Activated naive CD8-positive, alpha-beta T cell treated with anti-CD3 and anti-CD28 coated beads for 36 hours (primary cell): ENCODE data around the gene IDI1. TPM values are rescaled to one million over a fixed set of nuclear protein-coding genes. Genes with fewer than 3 reads are reported as not detected.
A peak's percentile ranks its signal among the peaks of the same experiment; 100 is the strongest.

Source experiments
- DNase-seq: peaks from one replicate; pipeline ENCODE4 v3.0.0; 2021
- H3K27ac Mint-ChIP-seq: one replicate; pipeline ENCODE4 v1.8.0; 2022; ENCODE audit warnings: mild to moderate bottlenecking, moderate library complexity, mixed read lengths
- H3K27me3 Mint-ChIP-seq: one replicate; pipeline ENCODE4 v1.8.0; 2022; ENCODE audit warnings: mild to moderate bottlenecking, mixed read lengths
- H3K36me3 Mint-ChIP-seq: one replicate; pipeline ENCODE4 v1.8.0; 2021; ENCODE audit warnings: mild to moderate bottlenecking, mixed read lengths
- H3K4me1 Mint-ChIP-seq: one replicate; pipeline ENCODE4 v1.8.0; 2021; ENCODE audit warnings: mixed read lengths
- H3K4me3 Mint-ChIP-seq: one replicate; pipeline ENCODE4 v1.8.0; 2022; ENCODE audit warnings: mild to moderate bottlenecking, moderate library complexity, mixed read lengths
- H3K9me3 Mint-ChIP-seq: one replicate; pipeline ENCODE4 v1.8.0; 2022; ENCODE audit warnings: mixed read lengths
- total RNA-seq, 2 experiments: library from RNA; stranded (reverse); gene quantifications; one replicate each; pipeline ENCODE4 v1.2.3, GENCODE V29; 2021

Gene IDI1
- 10 to 100 TPM; 68.1 to 68.7 TPM for total RNA-seq

GRCh38 chr10:1048732-1049424, at the start of gene IDI1:
IDI1 (minus strand) TSS chr10:1049119; CDS start chr10:1049003, 116 bp downstream.
- Mint-ChIP-seq H3K36me3 (peaks cover 59% of the 10 kb centered on the region), H3K4me1 (peaks cover 57% of the 10 kb centered on the region), H3K27me3 (no peaks in the 10 kb centered on the region), H3K4me3 (peak within 1 kb of the TSS; percentile 97), H3K27ac (peak within 1 kb of the TSS; percentile 96), H3K9me3 (peaks cover 2% of the 10 kb centered on the region)
- peak; percentile 98 for DNase-seq

GRCh38 chr10:1097436-1097835, 48.5 kb upstream of the IDI1 start:
- DNase-seq: no peak

GRCh38 chr10:1096287-1096889, 47.5 kb upstream of the IDI1 start:
- Mint-ChIP-seq H3K27ac (no peak overlapping the region), H3K4me1 (peaks cover 13% of the 10 kb centered on the region), H3K9me3 (no peaks in the 10 kb centered on the region), H3K36me3 (peaks cover 9% of the 10 kb centered on the region), H3K27me3 (no peaks in the 10 kb centered on the region), H3K4me3 (no peak overlapping the region)
- no peak for DNase-seq

More at GRCh38 chr10:1097436-1097835, 48.5 kb upstream of the IDI1 start:
- no peaks in the 10 kb centered on the region for H3K27me3 Mint-ChIP-seq
- no peaks in the 10 kb centered on the region for H3K9me3 Mint-ChIP-seq
- no peak overlapping the region for H3K4me3 Mint-ChIP-seq
- H3K27ac Mint-ChIP-seq: no peak overlapping the region
- peaks cover 19% of the 10 kb centered on the region for H3K36me3 Mint-ChIP-seq
- peaks cover 23% of the 10 kb centered on the region for H3K4me1 Mint-ChIP-seq

GRCh38 chr10:1095498-1095897, 46.6 kb upstream of the IDI1 start:
- Mint-ChIP-seq H3K27me3 (no peaks in the 10 kb centered on the region), H3K4me3 (no peak overlapping the region), H3K27ac (no peak overlapping the region), H3K4me1 (peaks cover 10% of the 10 kb centered on the region), H3K9me3 (no peaks in the 10 kb centered on the region), H3K36me3 (peaks cover 9% of the 10 kb centered on the region)
- DNase-seq: no peak

GRCh38 chr10:1094112-1095057, 45.5 kb upstream of the IDI1 start:
- H3K9me3 Mint-ChIP-seq: no peaks in the 10 kb centered on the region
- DNase-seq: peak; percentile 73
- H3K27ac Mint-ChIP-seq: no peak overlapping the region
- H3K4me1 Mint-ChIP-seq: peaks cover 2% of the 10 kb centered on the region
- no peaks in the 10 kb centered on the region for H3K27me3 Mint-ChIP-seq
- H3K4me3 Mint-ChIP-seq: no peak overlapping the region
- H3K36me3 Mint-ChIP-seq: peaks cover 11% of the 10 kb centered on the region

GRCh38 chr10:1093696-1094095, 44.8 kb upstream of the IDI1 start:
- Mint-ChIP-seq H3K27ac (no peak overlapping the region), H3K27me3 (no peaks in the 10 kb centered on the region), H3K4me3 (no peak overlapping the region)

GRCh38 chr10:1090696-1091095, 41.8 kb upstream of the IDI1 start:
- H3K9me3 Mint-ChIP-seq: no peaks in the 10 kb centered on the region
- H3K4me3 Mint-ChIP-seq: no peak overlapping the region

More at GRCh38 chr10:1093696-1094095, 44.8 kb upstream of the IDI1 start:
- Mint-ChIP-seq H3K4me1 (no peaks in the 10 kb centered on the region), H3K36me3 (peaks cover 11% of the 10 kb centered on the region), H3K9me3 (no peaks in the 10 kb centered on the region)
- DNase-seq: no peak

DNA sequence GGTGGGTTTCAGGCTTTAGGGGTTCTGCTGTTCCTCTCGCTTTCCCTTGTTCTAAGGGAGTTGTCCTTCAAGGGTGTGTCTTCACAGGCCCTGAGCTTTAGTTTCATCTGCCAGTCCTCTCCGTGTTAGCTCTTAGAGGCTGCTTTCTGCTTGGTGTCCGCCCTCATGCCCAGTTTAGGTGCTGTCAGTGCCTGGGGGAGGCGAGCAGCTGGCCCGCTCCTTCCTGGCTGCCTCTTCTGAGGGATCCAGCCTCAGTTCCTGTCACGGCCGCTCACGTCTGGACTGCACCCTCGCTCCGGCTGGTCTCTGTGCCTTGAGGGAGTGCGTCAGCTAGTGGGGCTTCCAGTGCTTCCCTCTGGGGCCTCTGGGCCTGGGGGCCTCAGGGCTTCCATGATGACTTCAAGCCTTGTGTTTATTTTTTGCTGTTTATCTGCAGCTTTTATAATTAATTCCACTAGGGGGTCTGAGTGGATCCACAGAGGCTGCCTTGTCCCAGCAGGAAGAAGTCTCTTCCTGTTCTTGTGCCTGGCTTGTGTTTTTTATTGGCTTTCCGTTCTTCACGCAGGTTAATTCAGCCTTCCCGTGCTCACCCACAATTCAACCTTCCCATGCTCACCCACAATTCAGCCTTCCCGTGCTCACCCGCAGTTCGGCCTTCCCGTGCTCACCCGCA, 40.2 kb upstream of the IDI1 start:
- Mint-ChIP-seq H3K27ac (peak overlapping the region; percentile 0), H3K4me1 (peaks cover 9% of the 10 kb centered on the region), H3K4me3 (no peak overlapping the region), H3K36me3 (peaks cover 18% of the 10 kb centered on the region), H3K9me3 (no peaks in the 10 kb centered on the region), H3K27me3 (no peaks in the 10 kb centered on the region)
- DNase-seq: no peak

More at GRCh38 chr10:1090696-1091095, 41.8 kb upstream of the IDI1 start:
- Mint-ChIP-seq H3K36me3 (peaks cover 14% of the 10 kb centered on the region), H3K27me3 (no peaks in the 10 kb centered on the region), H3K27ac (no peak overlapping the region), H3K4me1 (peaks cover 9% of the 10 kb centered on the region)
- DNase-seq: no peak

GRCh38 chr10:1086787-1087186, 37.9 kb upstream of the IDI1 start:
- no peaks in the 10 kb centered on the region for H3K9me3 Mint-ChIP-seq
- H3K27ac Mint-ChIP-seq: no peak overlapping the region
- peaks cover 20% of the 10 kb centered on the region for H3K36me3 Mint-ChIP-seq
- H3K4me1 Mint-ChIP-seq: peaks cover 9% of the 10 kb centered on the region
- no peaks in the 10 kb centered on the region for H3K27me3 Mint-ChIP-seq
- no peak overlapping the region for H3K4me3 Mint-ChIP-seq
- no peak for DNase-seq

DNA sequence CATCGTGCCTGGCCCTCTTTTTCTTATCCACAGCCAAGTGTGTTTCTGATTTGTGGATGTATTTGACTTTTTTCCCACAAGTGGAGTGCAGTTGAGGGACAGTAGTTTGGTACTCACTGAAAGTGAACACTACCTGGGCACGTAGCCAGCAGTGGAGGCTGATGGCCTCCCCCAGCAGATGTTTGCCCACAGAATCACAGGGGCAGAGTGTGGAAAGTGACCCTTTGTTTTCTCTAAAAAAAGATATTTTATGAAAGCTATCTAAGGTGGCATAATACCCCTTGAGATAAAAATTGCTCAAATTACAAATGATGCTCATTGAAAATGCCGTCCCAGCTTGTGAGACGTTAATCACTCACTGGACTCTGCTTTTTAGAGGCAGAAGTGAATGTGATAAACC, 36.3 kb upstream of the IDI1 start:
- no peak overlapping the region for H3K27ac Mint-ChIP-seq
- H3K4me1 Mint-ChIP-seq: peaks cover 9% of the 10 kb centered on the region

DNA sequence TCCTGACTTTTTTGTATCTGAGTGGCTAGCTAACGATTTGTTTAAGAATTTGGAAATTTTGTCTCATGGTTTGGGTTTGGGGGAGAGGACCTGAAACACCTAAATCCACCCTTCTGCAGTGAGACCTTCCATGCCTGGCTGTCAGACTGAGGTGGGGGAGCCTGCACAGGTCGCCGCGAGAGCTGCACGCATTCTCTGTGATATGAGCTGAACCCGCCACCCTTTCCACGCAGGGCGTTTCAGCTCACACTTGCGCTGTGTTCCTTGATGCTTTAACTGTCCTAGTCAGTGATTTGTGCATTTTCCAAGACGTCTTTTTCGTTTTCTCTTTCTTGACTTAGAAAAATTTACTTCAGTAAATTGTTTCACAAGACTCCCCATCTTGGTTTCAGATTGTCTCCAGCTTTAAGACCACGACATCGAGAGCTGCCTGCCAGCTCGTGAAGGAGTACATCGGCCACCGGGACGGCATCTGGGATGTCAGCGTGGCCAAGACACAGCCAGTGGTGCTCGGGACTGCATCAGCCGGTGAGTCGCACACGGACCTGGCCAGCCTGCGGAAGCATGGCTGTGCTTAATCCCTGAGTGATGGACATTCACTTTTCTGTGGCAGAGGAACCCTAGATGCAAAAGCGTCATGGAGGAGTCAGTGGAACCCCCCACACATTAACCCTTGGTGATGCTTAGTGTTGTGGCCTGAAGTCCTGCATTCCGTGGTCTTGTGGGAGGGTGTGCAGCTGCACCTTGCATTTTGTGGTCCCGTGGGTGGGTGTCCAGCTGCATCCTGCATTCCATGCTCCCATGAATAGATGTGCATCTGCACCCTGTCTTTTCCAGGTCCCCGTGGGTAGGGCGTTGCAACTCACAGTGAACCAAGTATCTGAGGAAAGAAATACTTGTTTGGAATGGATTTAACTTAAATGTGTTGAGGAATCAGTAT, 35.4 kb upstream of the IDI1 start:
- Mint-ChIP-seq H3K27ac (no peak overlapping the region), H3K36me3 (peaks cover 12% of the 10 kb centered on the region), H3K9me3 (no peaks in the 10 kb centered on the region), H3K4me3 (no peak overlapping the region), H3K4me1 (peaks cover 9% of the 10 kb centered on the region), H3K27me3 (no peaks in the 10 kb centered on the region)
- DNase-seq: no peak

More for the DNA sequence above, 36.3 kb upstream of the IDI1 start:
- Mint-ChIP-seq H3K9me3 (no peaks in the 10 kb centered on the region), H3K4me3 (no peak overlapping the region), H3K36me3 (peaks cover 17% of the 10 kb centered on the region), H3K27me3 (no peaks in the 10 kb centered on the region)
- no peak for DNase-seq

DNA sequence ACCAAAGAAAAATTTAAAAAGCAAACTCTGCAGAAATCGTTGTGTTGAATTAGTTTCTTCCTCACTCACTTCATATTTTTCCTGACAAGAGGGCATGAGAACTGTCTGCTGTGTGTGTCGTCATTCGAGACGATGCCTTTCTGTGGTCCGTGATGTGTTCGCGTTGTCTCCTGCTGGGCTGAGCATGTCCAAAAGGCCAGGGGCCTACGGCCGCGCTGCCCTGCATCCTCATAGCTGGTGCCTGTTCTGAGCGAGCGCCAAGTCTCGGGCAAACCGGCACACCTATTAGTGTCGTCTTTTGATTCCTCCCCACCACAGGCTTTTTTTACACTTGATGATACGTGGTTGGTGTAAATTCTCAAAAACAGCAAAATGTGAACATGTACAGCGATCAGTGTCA, 34.7 kb upstream of the IDI1 start:
- peaks cover 12% of the 10 kb centered on the region for H3K36me3 Mint-ChIP-seq
- peaks cover 9% of the 10 kb centered on the region for H3K4me1 Mint-ChIP-seq
- H3K27me3 Mint-ChIP-seq: no peaks in the 10 kb centered on the region
- H3K9me3 Mint-ChIP-seq: no peaks in the 10 kb centered on the region
- no peak for DNase-seq
- no peak overlapping the region for H3K4me3 Mint-ChIP-seq
- H3K27ac Mint-ChIP-seq: no peak overlapping the region

GRCh38 chr10:1078668-1079067, 29.7 kb upstream of the IDI1 start:
- no peak for DNase-seq
- H3K4me3 Mint-ChIP-seq: no peak overlapping the region
- H3K27me3 Mint-ChIP-seq: no peaks in the 10 kb centered on the region
- H3K9me3 Mint-ChIP-seq: no peaks in the 10 kb centered on the region
- H3K36me3 Mint-ChIP-seq: peaks cover 14% of the 10 kb centered on the region
- no peak overlapping the region for H3K27ac Mint-ChIP-seq
- H3K4me1 Mint-ChIP-seq: peaks cover 13% of the 10 kb centered on the region
